DOHH2 (cell line): ENCODE measurements around the gene PTPRCAP.

Source experiments
- H3F3A ChIP-seq: fragments of 200-600 bp; sonication (generic), shearing (Covaris generic); 2 replicates; pipeline ENCODE4 v1.6.0; 2016; ENCODE audit warnings: antibody characterized with exemption, mild to moderate bottlenecking; ENCODE audit not compliant: control insufficient read depth, insufficient read depth
- H3K27ac ChIP-seq: fragments of 200-600 bp; sonication (generic); 2 replicates; pipeline ENCODE4 v1.5.1; 2014; ENCODE audit warnings: low read depth, mild to moderate bottlenecking, low read length, moderate library complexity
- H3K27me3 ChIP-seq: fragments of 200-600 bp; sonication (generic); 2 replicates; pipeline ENCODE4 v1.6.1; 2014; ENCODE audit warnings: mild to moderate bottlenecking, low read length, mixed read lengths; ENCODE audit not compliant: control insufficient read depth
- H3K36me3 ChIP-seq: fragments of 200-600 bp; sonication (generic); 2 replicates; pipeline ENCODE4 v1.6.1; 2014; ENCODE audit warnings: mild to moderate bottlenecking, low read length, moderate library complexity, mixed read lengths; ENCODE audit not compliant: control insufficient read depth
- H3K4me1 ChIP-seq: fragments of 200-600 bp; sonication (generic); 2 replicates; pipeline ENCODE4 v1.6.1; 2014; ENCODE audit warnings: mild to moderate bottlenecking, low read length, mixed read lengths; ENCODE audit not compliant: control insufficient read depth
- H3K4me2 ChIP-seq: fragments of 200-600 bp; sonication (generic); 2 replicates; pipeline ENCODE4 v1.6.0; 2014; ENCODE audit warnings: mild to moderate bottlenecking, low read length, moderate library complexity
- H3K4me3 ChIP-seq: fragments of 200-600 bp; sonication (generic); 2 replicates; pipeline ENCODE4 v1.5.1; 2014; ENCODE audit warnings: mild to moderate bottlenecking, low read length, mixed read lengths
- H3K79me2 ChIP-seq: fragments of 200-600 bp; sonication (generic); 2 replicates; pipeline ENCODE4 v1.6.1; 2014; ENCODE audit warnings: mild to moderate bottlenecking, low read length, mixed read lengths; ENCODE audit not compliant: control insufficient read depth
- H3K9me2 ChIP-seq: fragments of 200-600 bp; sonication (generic); replicated peaks from 2 replicates; pipeline ENCODE4 v1.6.1; 2014; ENCODE audit warnings: mild to moderate bottlenecking, low read length, mixed read lengths; ENCODE audit not compliant: control insufficient read depth
- H3K9me3 ChIP-seq: fragments of 200-600 bp; sonication (generic); 2 replicates; pipeline ENCODE4 v1.6.1; 2014; ENCODE audit warnings: antibody characterized with exemption, low read length, mixed read lengths; ENCODE audit not compliant: control insufficient read depth, insufficient read depth
- H4K20me1 ChIP-seq: fragments of 200-600 bp; sonication (generic); 2 replicates; pipeline ENCODE4 v1.6.0; 2014; ENCODE audit warnings: low read depth, mild to moderate bottlenecking, antibody characterized with exemption, low read length, moderate library complexity; ENCODE audit not compliant: control insufficient read depth, insufficient read depth
- CTCF ChIP-seq: fragments of 200-600 bp; sonication (generic); IDR thresholded peaks from one replicate; pipeline ENCODE4 v1.5.1; 2014; ENCODE audit warnings: antibody characterized with exemption, mild to moderate bottlenecking, low read depth, low read length; ENCODE audit not compliant: poor library complexity, severe bottlenecking
- EZH2phosphoT487 ChIP-seq: fragments of 200-600 bp; sonication (generic); IDR thresholded peaks from 2 replicates; pipeline ENCODE4 v1.6.1; 2017; ENCODE audit warnings: borderline replicate concordance, mild to moderate bottlenecking, antibody characterized with exemption, low read length, moderate library complexity, mixed read lengths

PTPRCAP gene

GRCh38 chr11:67436459-67437081, 912 bp downstream of the PTPRCAP start:
- peaks cover 91% of the 10 kb centered on the region for H3K36me3 ChIP-seq
- peaks cover 59% of the 10 kb centered on the region for H3K79me2 ChIP-seq
- no peaks in the 10 kb centered on the region for H3K9me2 ChIP-seq
- H3K9me3 ChIP-seq: no peaks in the 10 kb centered on the region
- peaks cover 43% of the 10 kb centered on the region for H3F3A ChIP-seq
- H3K4me2 ChIP-seq: peak overlapping the region; percentile 94
- peaks cover 12% of the 10 kb centered on the region; the same call in 1 of the 2 replicates for H4K20me1 ChIP-seq
- peak overlapping the region; percentile 97 for H3K27ac ChIP-seq
- peak overlapping the region; percentile 90 for H3K4me3 ChIP-seq
- TF ChIP-seq EZH2phosphoT487 (no peak), CTCF (no peak)
- peaks cover 72% of the 10 kb centered on the region for H3K4me1 ChIP-seq
- no peaks in the 10 kb centered on the region for H3K27me3 ChIP-seq

GRCh38 chr11:67435727-67436458, 1.6 kb downstream of the PTPRCAP start:
- Histone ChIP-seq H3F3A (peaks cover 38% of the 10 kb centered on the region), H3K9me2 (no peaks in the 10 kb centered on the region), H3K4me3 (peak overlapping the region; percentile 90), H3K4me2 (peak overlapping the region; percentile 94), H3K27me3 (no peaks in the 10 kb centered on the region), H4K20me1 (peaks cover 12% of the 10 kb centered on the region; the same call in 1 of the 2 replicates), H3K9me3 (no peaks in the 10 kb centered on the region), H3K36me3 (peaks cover 91% of the 10 kb centered on the region), H3K79me2 (peaks cover 64% of the 10 kb centered on the region), H3K27ac (peak overlapping the region; percentile 97), H3K4me1 (peaks cover 67% of the 10 kb centered on the region)
- TF ChIP-seq CTCF: no peak
- no peak for TF ChIP-seq EZH2phosphoT487

GRCh38 chr11:67435031-67435726, 2.3 kb downstream of the PTPRCAP start:
- TF ChIP-seq CTCF (no peak), EZH2phosphoT487 (no peak)
- no peaks in the 10 kb centered on the region for H3K9me3 ChIP-seq
- H3K4me2 ChIP-seq: peak overlapping the region; percentile 94
- peaks cover 93% of the 10 kb centered on the region for H3K36me3 ChIP-seq
- H3K4me1 ChIP-seq: peaks cover 60% of the 10 kb centered on the region
- no peaks in the 10 kb centered on the region for H3K27me3 ChIP-seq
- H3K9me2 ChIP-seq: no peaks in the 10 kb centered on the region
- H4K20me1 ChIP-seq: peaks cover 12% of the 10 kb centered on the region; the same call in 1 of the 2 replicates
- peak overlapping the region; percentile 90 for H3K4me3 ChIP-seq
- H3K27ac ChIP-seq: peak overlapping the region; percentile 97
- peaks cover 70% of the 10 kb centered on the region for H3K79me2 ChIP-seq
- H3F3A ChIP-seq: peaks cover 36% of the 10 kb centered on the region
